GM12878 (cell line): Measurements from ENCODE around the gene RGL1.

Experiments used
- EZH2 ChIP-seq: IDR thresholded peaks from 2 replicates; pipeline ENCODE4 v1.6.1; 2012; ENCODE audit warnings: low read depth, mild to moderate bottlenecking, control low read depth, inconsistent platforms, low read length, borderline replicate concordance; ENCODE audit not compliant: control insufficient read depth
- SMC3 ChIP-seq: IDR thresholded peaks from 2 replicates; pipeline ENCODE4 v1.6.1; 2011; ENCODE audit warnings: low read length, improper control_type of control experiment, borderline replicate concordance

- TF ChIP-seq EZH2 (no peak), SMC3 (no peak)
Measured at GRCh38 chr1:183952101-183952500, 147.2 kb downstream of the RGL1 start.
